Gastrocnemius medialis (tissue), 4 donors: Measurements from ENCODE around the gene ITPKB.

Experiments used
- POLR2A ChIP-seq, 2 donors: fragments of 450-650 bp; IDR thresholded peaks; one replicate each; pipeline ENCODE4 v1.6.1; 2017; ENCODE audit warnings: antibody characterized with exemption in 2 of 2, mild to moderate bottlenecking in 2 of 2, moderate library complexity in 2 of 2
- TF ChIP-seq, protein P1 (sequence below), 5 experiments: fragments of 450-650 bp in 3 of 5; fragments of 200-600 bp in 2 of 5; sonication (generic) in 2 of 5; IDR thresholded peaks in 4 of 5; conservative IDR thresholded peaks in 1 of 5; 1 replicate in 4 of 5; 2 replicates in 1 of 5; pipeline ENCODE4 v1.5.1; 2016 to 2019; ENCODE audit warnings: antibody characterized with exemption in 5 of 5, mild to moderate bottlenecking in 3 of 5, moderate library complexity in 3 of 5

DNA sequence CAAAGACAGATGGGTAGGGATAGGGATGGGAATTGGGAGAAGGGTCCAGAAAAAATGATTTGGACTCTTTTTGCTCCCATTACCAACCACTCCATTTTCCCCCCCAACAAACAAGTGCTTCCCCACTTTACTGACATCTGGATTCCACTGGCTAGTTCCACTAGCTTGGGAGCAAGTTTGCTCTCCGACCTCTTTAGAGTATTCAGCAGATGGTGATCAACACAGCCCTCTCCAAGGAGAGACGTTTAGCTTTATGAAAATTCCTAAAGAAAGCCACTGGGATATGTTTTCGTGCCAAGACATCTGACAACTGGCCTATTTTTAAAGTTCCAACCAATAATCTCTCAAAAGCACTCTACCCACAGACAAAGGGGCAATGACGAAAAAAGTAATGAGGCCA, 50.3 kb downstream of the ITPKB start:
- TF ChIP-seq, protein P1, sequence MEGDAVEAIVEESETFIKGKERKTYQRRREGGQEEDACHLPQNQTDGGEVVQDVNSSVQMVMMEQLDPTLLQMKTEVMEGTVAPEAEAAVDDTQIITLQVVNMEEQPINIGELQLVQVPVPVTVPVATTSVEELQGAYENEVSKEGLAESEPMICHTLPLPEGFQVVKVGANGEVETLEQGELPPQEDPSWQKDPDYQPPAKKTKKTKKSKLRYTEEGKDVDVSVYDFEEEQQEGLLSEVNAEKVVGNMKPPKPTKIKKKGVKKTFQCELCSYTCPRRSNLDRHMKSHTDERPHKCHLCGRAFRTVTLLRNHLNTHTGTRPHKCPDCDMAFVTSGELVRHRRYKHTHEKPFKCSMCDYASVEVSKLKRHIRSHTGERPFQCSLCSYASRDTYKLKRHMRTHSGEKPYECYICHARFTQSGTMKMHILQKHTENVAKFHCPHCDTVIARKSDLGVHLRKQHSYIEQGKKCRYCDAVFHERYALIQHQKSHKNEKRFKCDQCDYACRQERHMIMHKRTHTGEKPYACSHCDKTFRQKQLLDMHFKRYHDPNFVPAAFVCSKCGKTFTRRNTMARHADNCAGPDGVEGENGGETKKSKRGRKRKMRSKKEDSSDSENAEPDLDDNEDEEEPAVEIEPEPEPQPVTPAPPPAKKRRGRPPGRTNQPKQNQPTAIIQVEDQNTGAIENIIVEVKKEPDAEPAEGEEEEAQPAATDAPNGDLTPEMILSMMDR (IDR thresholded peaks at IDR 0.05 in 4 of 5, conservative IDR thresholded peaks at IDR 0.05 in 1 of 5): no peak
- no peak for TF ChIP-seq POLR2A (IDR thresholded peaks at IDR 0.05)
